SK-N-SH (cell line): ENCODE data around the gene ARHGEF1. TPM values are rescaled to one million over a fixed set of nuclear protein-coding genes. Genes with fewer than 3 reads are reported as not detected.

Source experiments
- CTCF ChIA-PET: fragments of 300-600, 350-600 bp; formaldehyde crosslinking; extraction: SDS; loops from one replicate; lab custom pipeline; 2021; lab: Yijun Ruan, JAX
- POLR2A ChIA-PET: fragments of 350-600 bp; sonication (Branson Sonifier 250); formaldehyde crosslinking; extraction: SDS; loops from one replicate; lab custom pipeline; 2020; ENCODE audit warnings: antibody characterized with exemption, inconsistent platforms; lab: Yijun Ruan, JAX
- DNase-seq: peaks from one replicate; pipeline ENCODE4 v3.0.0; 2012
- H2AFZ ChIP-seq: fragments of 200-600 bp; sonication (generic); 2 replicates; pipeline ENCODE4 v1.8.1; 2016; ENCODE audit warnings: antibody characterized with exemption, mild to moderate bottlenecking, low read depth
- H3F3A ChIP-seq: fragments of 200-600 bp; sonication (generic); replicated peaks from 2 replicates; pipeline ENCODE3; 2016; ENCODE audit warnings: antibody characterized with exemption, mild to moderate bottlenecking; ENCODE audit not compliant: insufficient read depth
- H3K27ac ChIP-seq, 2 experiments: fragments of 200-500 bp in 1 of 2; fragments of 200-600 bp in 1 of 2; sonication (Bioruptor generic) in 1 of 2; sonication (generic), shearing (Covaris generic) in 1 of 2; 2 replicates each; pipeline versions ENCODE4 v1.5.1 to v1.6.1; 2014 to 2016; ENCODE audit warnings: low read depth in 2 of 2, inconsistent platforms in 1 of 2, low read length in 1 of 2, mild to moderate bottlenecking in 1 of 2, mixed read lengths in 1 of 2
- H3K27me3 ChIP-seq: fragments of 200-600 bp; sonication (generic), shearing (Covaris generic); 2 replicates; pipeline ENCODE4 v1.6.1; 2016; ENCODE audit warnings: mixed run types; ENCODE audit not compliant: insufficient read depth
- H3K36me3 ChIP-seq, 2 experiments: fragments of 200-500 bp in 1 of 2; fragments of 200-600 bp in 1 of 2; sonication (Bioruptor generic) in 1 of 2; sonication (generic) in 1 of 2; replicated peaks in 1 of 2; 2 replicates each; pipeline versions ENCODE3 to v1.5.1; 2014 to 2016; ENCODE audit warnings: low read length in 1 of 2, mild to moderate bottlenecking in 1 of 2; ENCODE audit not compliant: insufficient read depth in 2 of 2, control insufficient read depth in 1 of 2
- H3K4me1 ChIP-seq, 2 experiments: fragments of 200-500 bp in 1 of 2; fragments of 200-600 bp in 1 of 2; sonication (Bioruptor generic) in 1 of 2; sonication (generic), shearing (Covaris generic) in 1 of 2; 2 replicates each; pipeline versions ENCODE4 v1.5.1 to v1.6.1; 2014 to 2016; ENCODE audit warnings: low read depth in 1 of 2, low read length in 1 of 2, mixed run types in 1 of 2; ENCODE audit not compliant: insufficient read depth in 2 of 2, control insufficient read depth in 1 of 2
- H3K4me2 ChIP-seq: fragments of 200-600 bp; sonication (generic), shearing (Covaris generic); 2 replicates; pipeline ENCODE4 v1.6.1; 2017; ENCODE audit warnings: mixed run types
- H3K4me3 ChIP-seq, 2 experiments: fragments of 200-500 bp in 1 of 2; fragments of 200-600 bp in 1 of 2; sonication (Bioruptor generic) in 1 of 2; sonication (generic), shearing (Covaris generic) in 1 of 2; 2 replicates each; pipeline versions ENCODE4 v1.5.1 to v1.8.1; 2014 to 2016; ENCODE audit warnings: low read depth in 2 of 2, inconsistent platforms in 1 of 2, low read length in 1 of 2, mild to moderate bottlenecking in 1 of 2, mixed read lengths in 1 of 2, moderate library complexity in 1 of 2
- H3K79me2 ChIP-seq: fragments of 200-600 bp; sonication (generic); 2 replicates; pipeline ENCODE4 v1.8.1; 2017; ENCODE audit warnings: mild to moderate bottlenecking; ENCODE audit not compliant: insufficient read depth
- H3K9ac ChIP-seq: fragments of 200-600 bp; sonication (generic); 2 replicates; pipeline ENCODE4 v1.6.1; 2017; ENCODE audit warnings: mixed run types
- H3K9me2 ChIP-seq: fragments of 200-600 bp; sonication (generic); 2 replicates; pipeline ENCODE4 v1.6.1; 2017; ENCODE audit warnings: mixed run types
- H3K9me3 ChIP-seq: fragments of 200-600 bp; sonication (generic); 2 replicates; pipeline ENCODE4 v1.6.1; 2017; ENCODE audit warnings: mixed run types, mild to moderate bottlenecking, moderate library complexity
- H4K20me1 ChIP-seq: fragments of 200-600 bp; sonication (generic); 2 replicates; pipeline ENCODE4 v1.6.1; 2017; ENCODE audit warnings: mild to moderate bottlenecking, mixed run types; ENCODE audit not compliant: insufficient read depth
- EP300 ChIP-seq, 2 experiments: IDR thresholded peaks; 2 replicates each; pipeline versions ENCODE4 v1.4.0 to v1.6.1; 2012; ENCODE audit warnings: borderline replicate concordance in 1 of 2, low read depth in 1 of 2, low read length in 1 of 2
- FOSL2 ChIP-seq: IDR thresholded peaks from 2 replicates; pipeline ENCODE4 v1.4.0; 2012; ENCODE audit warnings: low read depth, mild to moderate bottlenecking, moderate library complexity, borderline replicate concordance
- FOXJ3 ChIP-seq: sonication (generic); formaldehyde crosslinking; IDR thresholded peaks from 2 replicates; pipeline ENCODE4 v1.5.1; 2020; ENCODE audit warnings: mild to moderate bottlenecking, missing genetic modification reagents
- IRF3 ChIP-seq: fragments of 150-350 bp; IDR thresholded peaks from 2 replicates; pipeline ENCODE4 v1.6.1; 2016; ENCODE audit warnings: mild to moderate bottlenecking, low read depth, low read length
- JUND ChIP-seq: IDR thresholded peaks from 2 replicates; pipeline ENCODE4 v1.4.0; 2012
- MAX ChIP-seq: IDR thresholded peaks from 2 replicates; pipeline ENCODE4 v1.4.0; 2012; ENCODE audit warnings: low read depth
- MEF2A ChIP-seq: IDR thresholded peaks from 2 replicates; pipeline ENCODE4 v1.4.0; 2012; ENCODE audit warnings: low read depth, borderline replicate concordance
- MXI1 ChIP-seq: IDR thresholded peaks from 2 replicates; pipeline ENCODE4 v1.6.1; 2012; ENCODE audit warnings: mild to moderate bottlenecking, low read depth, low read length, improper control_type of control experiment
- PBX3 ChIP-seq: IDR thresholded peaks from 2 replicates; pipeline ENCODE4; 2012
- POLR2AphosphoS5 ChIP-seq: IDR thresholded peaks from 2 replicates; pipeline ENCODE4 v1.6.1; 2012; ENCODE audit warnings: low read depth, low read length
- REST ChIP-seq: IDR thresholded peaks from 2 replicates; pipeline ENCODE4 v1.6.1; 2012; ENCODE audit warnings: mild to moderate bottlenecking, low read depth, low read length, moderate library complexity
- RFX5 ChIP-seq: IDR thresholded peaks from 2 replicates; pipeline ENCODE4 v1.6.1; 2012; ENCODE audit warnings: mild to moderate bottlenecking, improper control_type of control experiment, low read length
- TAF1 ChIP-seq: IDR thresholded peaks from 2 replicates; pipeline ENCODE4 v1.6.1; 2012; ENCODE audit warnings: low read depth, mild to moderate bottlenecking, low read length, moderate library complexity, borderline replicate concordance
- TEAD4 ChIP-seq: IDR thresholded peaks from 2 replicates; pipeline ENCODE4 v1.4.0; 2012; ENCODE audit warnings: mild to moderate bottlenecking, borderline replicate concordance; ENCODE audit not compliant: insufficient read depth
- USF2 ChIP-seq: fragments of 150-350 bp; IDR thresholded peaks from 2 replicates; pipeline ENCODE4 v1.6.1; 2017; ENCODE audit warnings: antibody characterized with exemption, low read length, low read depth, borderline replicate concordance
- YY1 ChIP-seq: IDR thresholded peaks from 2 replicates; pipeline ENCODE4 v1.4.0; 2012; ENCODE audit warnings: low read depth, mild to moderate bottlenecking
- WGBS: methylation state at CpG from one replicate; pipeline ENCODE4 v1.1.6; 2017; ENCODE audit warnings: low lambda C conversion rate; 5-methylcytosine and 5-hydroxymethylcytosine counted together
- polyA plus RNA-seq, 3 experiments: library from polyadenylated mRNA; depleted of rRNA; stranded (reverse); fragments of >200 nt; gene quantifications; 2 replicates each; pipeline ENCODE4 v1.2.3, GENCODE V29; 2012

The ARHGEF1 gene
- polyA plus RNA-seq, 1 of the 3 experiments (the other 2 are of a cell fraction), result 102 TPM

GRCh38 chr19:41924151-41925145, 41.5 kb downstream of the ARHGEF1 start:
- Histone ChIP-seq H2AFZ (no peak overlapping the region), H3K9ac (no peak overlapping the region), H4K20me1 (no peaks in the 10 kb centered on the region), H3K27ac (no peak overlapping the region), H3K9me3 (no peaks in the 10 kb centered on the region), H3K36me3 (no peaks in the 10 kb centered on the region), H3F3A (no peaks in the 10 kb centered on the region), H3K9me2 (no peaks in the 10 kb centered on the region), H3K4me3 (no peak overlapping the region), H3K27me3 (peaks cover 6% of the 10 kb centered on the region; the same call in 1 of the 2 replicates), H3K4me1 (peaks cover 0 to 3% of the 10 kb centered on the region in 2 experiments; a peak in 1 of 4 replicates), H3K4me2 (no peak overlapping the region), H3K79me2 (no peaks in the 10 kb centered on the region)
- ChIA-PET CTCF (interaction anchor here (1.1 to 2.1 kb wide), 2 partner anchors 10 to 12 kb away, joined by 3 to 9 read pairs; no protein-coding TSS in a partner anchor), POLR2A (interaction anchor here (0.8 kb wide), 1 partner anchor 13 kb away, joined by 3 read pairs; no protein-coding TSS in a partner anchor)
- no peak for DNase-seq
- TF ChIP-seq MAX (no peak), TAF1 (no peak), POLR2AphosphoS5 (no peak), JUND (no peak), MXI1 (no peak), TEAD4 (no peak), MEF2A (no peak), PBX3 (no peak), FOXJ3 (CRISPR knock-in tag) (no peak)
- 44% methylated on average over 13 of the region's 13 CpGs for WGBS

- no peak for DNase-seq
- no peaks in the 10 kb centered on the region for H4K20me1 ChIP-seq
- peaks cover 0 to 3% of the 10 kb centered on the region in 2 experiments; a peak in 1 of 4 replicates for H3K4me1 ChIP-seq
- no peak overlapping the region for H3K9ac ChIP-seq
- no peak overlapping the region for H2AFZ ChIP-seq
- peaks cover 13% of the 10 kb centered on the region for H3K27me3 ChIP-seq
- no peaks in the 10 kb centered on the region for H3F3A ChIP-seq
- no peak overlapping the region for H3K4me2 ChIP-seq
- POLR2A ChIA-PET, result no interaction called here
- 59% methylated on average over 7 of the region's 7 CpGs for WGBS
- H3K9me3 ChIP-seq, result no peaks in the 10 kb centered on the region
- no peaks in the 10 kb centered on the region for H3K9me2 ChIP-seq
- H3K36me3 ChIP-seq, result no peaks in the 10 kb centered on the region
- no peak overlapping the region for H3K4me3 ChIP-seq
- CTCF ChIA-PET, result interaction anchor here (1.1 to 2.1 kb wide), 2 partner anchors 9 to 11 kb away, joined by 3 to 9 read pairs; no protein-coding TSS in a partner anchor
- H3K27ac ChIP-seq, result no peak overlapping the region
- no peaks in the 10 kb centered on the region for H3K79me2 ChIP-seq
- no peak for TF ChIP-seq FOSL2
- no peak for TF ChIP-seq USF2
- TF ChIP-seq EP300 (IDR thresholded peaks at IDR 0.05; ENCODE audit: borderline replicate concordance in 1 of 2, low read depth in 1 of 2, low read length in 1 of 2), result no peak
- TF ChIP-seq MAX, result no peak
- no peak for TF ChIP-seq YY1
- no peak for TF ChIP-seq IRF3
- no peak for TF ChIP-seq REST
- no peak for TF ChIP-seq RFX5
- no peak for TF ChIP-seq TAF1
Observed at GRCh38 chr19:41925208-41926003, 42.4 kb downstream of the ARHGEF1 start.
